Astrocyte (in vitro differentiated cells and primary cell): ENCODE results near the gene YES1. TPM values are rescaled to one million over a fixed set of nuclear protein-coding genes. Genes with fewer than 3 reads are reported as not detected.

Experiments used
- DNase-seq: peaks from one replicate; pipeline ENCODE4 v3.0.0-alpha.2; 2010; ENCODE audit warnings: low read depth
- FAIRE-seq: peaks from 2 replicates; lab custom pipeline; 2011; peaks lifted over from hg19 to GRCh38; lab: Jason Lieb, UNC
- H2AFZ ChIP-seq: 2 replicates; pipeline ENCODE4 v1.6.0; 2012; ENCODE audit warnings: low read depth, low read length, inconsistent platforms
- H3K27ac ChIP-seq: 2 replicates; pipeline ENCODE4 v1.5.1; 2011; ENCODE audit warnings: low read depth, low read length, inconsistent platforms
- H3K27me3 ChIP-seq: 2 replicates; pipeline ENCODE4 v1.6.0; 2011; ENCODE audit warnings: low read length, inconsistent platforms; ENCODE audit not compliant: insufficient read depth
- H3K36me3 ChIP-seq: 2 replicates; pipeline ENCODE4 v1.5.1; 2011; ENCODE audit warnings: low read length, inconsistent platforms; ENCODE audit not compliant: insufficient read depth
- H3K4me1 ChIP-seq: 2 replicates; pipeline ENCODE4 v1.5.1; 2011; ENCODE audit warnings: low read length, inconsistent platforms; ENCODE audit not compliant: insufficient read depth
- H3K4me2 ChIP-seq: 2 replicates; pipeline ENCODE4 v1.6.0; 2012; ENCODE audit warnings: low read length, inconsistent platforms
- H3K4me3 ChIP-seq: 2 replicates; pipeline ENCODE4 v1.5.1; 2011; ENCODE audit warnings: low read depth, mild to moderate bottlenecking, low read length, inconsistent platforms; ENCODE audit not compliant: insufficient read depth
- H3K79me2 ChIP-seq: 2 replicates; pipeline ENCODE4 v1.6.0; 2012; ENCODE audit warnings: mild to moderate bottlenecking, low read length, inconsistent platforms; ENCODE audit not compliant: insufficient read depth
- H3K9ac ChIP-seq: 2 replicates; pipeline ENCODE4 v1.6.0; 2012; ENCODE audit warnings: mild to moderate bottlenecking, low read length, inconsistent platforms
- H3K9me3 ChIP-seq: 2 replicates; pipeline ENCODE4 v1.5.1; 2012; ENCODE audit warnings: low read depth, mild to moderate bottlenecking, low read length, inconsistent platforms; ENCODE audit not compliant: insufficient read depth
- H4K20me1 ChIP-seq: 2 replicates; pipeline ENCODE4 v1.6.0; 2012; ENCODE audit warnings: low read length, inconsistent platforms; ENCODE audit not compliant: insufficient read depth
- H3K27ac Mint-ChIP-seq: one replicate; pipeline ENCODE4 v1.8.0; 2021; ENCODE audit warnings: mild to moderate bottlenecking, mixed read lengths; ENCODE audit not compliant: unreplicated experiment
- H3K27me3 Mint-ChIP-seq: one replicate; pipeline ENCODE4 v1.8.0; 2021; ENCODE audit warnings: low read depth, mixed read lengths; ENCODE audit not compliant: unreplicated experiment
- H3K36me3 Mint-ChIP-seq: one replicate; pipeline ENCODE4 v1.8.0; 2021; ENCODE audit warnings: low read depth, mixed read lengths; ENCODE audit not compliant: unreplicated experiment
- H3K4me1 Mint-ChIP-seq: one replicate; pipeline ENCODE4 v1.8.0; 2021; ENCODE audit warnings: low read depth, mixed read lengths; ENCODE audit not compliant: unreplicated experiment
- H3K4me3 Mint-ChIP-seq: one replicate; pipeline ENCODE4 v1.8.0; 2021; ENCODE audit warnings: mild to moderate bottlenecking, moderate library complexity, mixed read lengths; ENCODE audit not compliant: unreplicated experiment
- H3K9me3 Mint-ChIP-seq: one replicate; pipeline ENCODE4 v1.8.0; 2021; ENCODE audit warnings: mild to moderate bottlenecking, mixed read lengths; ENCODE audit not compliant: unreplicated experiment
- CTCF ChIP-seq: IDR thresholded peaks from 2 replicates; pipeline ENCODE4 v1.5.1; 2011; ENCODE audit warnings: low read depth, mild to moderate bottlenecking, inconsistent platforms, low read length, moderate library complexity; ENCODE audit not compliant: insufficient read depth
- EZH2 ChIP-seq: IDR thresholded peaks from 2 replicates; pipeline ENCODE4 v1.6.1; 2012; ENCODE audit warnings: mild to moderate bottlenecking, low read length, inconsistent platforms; ENCODE audit not compliant: insufficient read depth
- total RNA-seq: library from RNA; stranded (reverse); gene quantifications from 2 replicates; pipeline ENCODE4 v1.2.1, GENCODE V29; 2021

Gene YES1
- total RNA-seq, 1 donor from 2014 or later: 68.2 TPM

GRCh38 chr18:673317-673716, 138.7 kb downstream of the YES1 start:
- Mint-ChIP-seq H3K36me3 (peaks cover 18% of the 10 kb centered on the region), H3K4me1 (no peaks in the 10 kb centered on the region), H3K27me3 (no peaks in the 10 kb centered on the region), H3K9me3 (no peaks in the 10 kb centered on the region), H3K4me3 (no peak overlapping the region), H3K27ac (no peak overlapping the region)
- no peak for FAIRE-seq
- H3K27ac ChIP-seq: no peak overlapping the region
- H2AFZ ChIP-seq: no peak overlapping the region
- H3K4me1 ChIP-seq: no peaks in the 10 kb centered on the region
- H4K20me1 ChIP-seq: no peaks in the 10 kb centered on the region
- no peak for TF ChIP-seq EZH2
- no peak for TF ChIP-seq CTCF
- H3K27me3 ChIP-seq: no peaks in the 10 kb centered on the region
- no peak for DNase-seq
- no peak overlapping the region for H3K4me2 ChIP-seq
- no peak overlapping the region for H3K9ac ChIP-seq
- H3K36me3 ChIP-seq: peaks cover 39% of the 10 kb centered on the region
- H3K9me3 ChIP-seq: no peaks in the 10 kb centered on the region
- no peak overlapping the region for H3K4me3 ChIP-seq
- H3K79me2 ChIP-seq: no peaks in the 10 kb centered on the region

Other genes with a start within 250 kb of the YES1 start
- gene CETN1, start 231.9 kb downstream of the YES1 start, total RNA-seq: not detected in 2 replicates
- gene CLUL1, start 215.3 kb downstream of the YES1 start, total RNA-seq: 0.55 and 1.4 TPM in 2 replicates
- 26.6 and 38.7 TPM in 2 replicates for gene TYMS, start 154.6 kb downstream of the YES1 start, total RNA-seq
- 14.4 and 15.2 TPM in 2 replicates for gene ENOSF1, start 99.6 kb downstream of the YES1 start, total RNA-seq
- not detected in 2 replicates for gene ADCYAP1, start 92.6 kb upstream of the YES1 start, total RNA-seq